ENCODE results near the gene SRCAP.

SRCAP gene

GRCh38 chr16:30728321-30728720, 29.4 kb downstream of the SRCAP start:
- no peak for DNase-seq (ENCODE audit: extremely low read depth in 1 of 2, low read depth in 1 of 2)

GRCh38 chr16:30728899-30729672, 30.1 kb downstream of the SRCAP start:
- DNase-seq (ENCODE audit: extremely low read depth in 1 of 2, low read depth in 1 of 2) = no peak

GRCh38 chr16:30731411-30731810, 32.4 kb downstream of the SRCAP start:
- DNase-seq (ENCODE audit: extremely low read depth in 1 of 2, low read depth in 1 of 2) = no peak

- DNase-seq (ENCODE audit: extremely low read depth in 1 of 2, low read depth in 1 of 2) = no peak
These were observed 38.2 kb downstream of the SRCAP start for GRCh38 chr16:30736995-30737793.

- no peak for DNase-seq (ENCODE audit: extremely low read depth in 1 of 2, low read depth in 1 of 2)
These were observed 39.0 kb downstream of the SRCAP start for GRCh38 chr16:30737794-30738648.

- DNase-seq (ENCODE audit: extremely low read depth in 1 of 2, low read depth in 1 of 2) = no peak
These were observed 40.3 kb downstream of the SRCAP start for GRCh38 chr16:30738984-30739951.

GRCh38 chr16:30740364-30741251, 41.6 kb downstream of the SRCAP start:
- DNase-seq (ENCODE audit: extremely low read depth in 1 of 2, low read depth in 1 of 2) = peak in 1 of 2 donors; percentile 15

GRCh38 chr16:30741461-30741914, 42.5 kb downstream of the SRCAP start:
- no peak for DNase-seq (ENCODE audit: extremely low read depth in 1 of 2, low read depth in 1 of 2)

- no peak for DNase-seq (ENCODE audit: extremely low read depth in 1 of 2, low read depth in 1 of 2)
These were observed 44.7 kb downstream of the SRCAP start for GRCh38 chr16:30743716-30744115.

- no peak for DNase-seq (ENCODE audit: extremely low read depth in 1 of 2, low read depth in 1 of 2)
These were observed 45.2 kb downstream of the SRCAP start for GRCh38 chr16:30744183-30744582.

- DNase-seq (ENCODE audit: extremely low read depth in 1 of 2, low read depth in 1 of 2) = no peak
These were observed 46.1 kb downstream of the SRCAP start for GRCh38 chr16:30745082-30745481.

- no peak for DNase-seq (ENCODE audit: extremely low read depth in 1 of 2, low read depth in 1 of 2)
These were observed 47.7 kb downstream of the SRCAP start for GRCh38 chr16:30746638-30747175.

GRCh38 chr16:30747331-30747730, 48.4 kb downstream of the SRCAP start:
- no peak for DNase-seq (ENCODE audit: extremely low read depth in 1 of 2, low read depth in 1 of 2)

GRCh38 chr16:30747799-30748633, 49.0 kb downstream of the SRCAP start, which contains the start of gene PHKG2:
PHKG2 (plus strand) TSS chr16:30748425; CDS start chr16:30748821, 396 bp downstream.
- DNase-seq (ENCODE audit: extremely low read depth in 1 of 2, low read depth in 1 of 2) = peak; percentile 97 to 98

- no peak for DNase-seq (ENCODE audit: extremely low read depth in 1 of 2, low read depth in 1 of 2)
These were observed 49.9 kb downstream of the SRCAP start for GRCh38 chr16:30748634-30749445.

GRCh38 chr16:30750201-30750600, 51.2 kb downstream of the SRCAP start:
- no peak for DNase-seq (ENCODE audit: extremely low read depth in 1 of 2, low read depth in 1 of 2)
